CD14-positive monocyte (primary cell): Measurements from ENCODE around the gene SEMA3C. TPM values are rescaled to one million over a fixed set of nuclear protein-coding genes. Genes with fewer than 3 reads are reported as not detected.

Source experiments
- DNase-seq, 3 donors: peaks; one replicate each; pipeline ENCODE4 v3.0.0-alpha.2; 2011 to 2022
- H2AFZ ChIP-seq: 2 replicates; pipeline ENCODE4 v1.6.0; 2012; ENCODE audit warnings: mild to moderate bottlenecking, low read depth, low read length, inconsistent platforms; ENCODE audit not compliant: insufficient read depth, poor library complexity, severe bottlenecking
- H3K27ac ChIP-seq, 2 donors: 1 replicate in 1 of 2; 2 replicates in 1 of 2; pipeline ENCODE4 v1.5.1; 2012 to 2013; ENCODE audit warnings: low read length in 2 of 2, control low read depth in 1 of 2, inconsistent platforms in 1 of 2, low read depth in 1 of 2, mild to moderate bottlenecking in 1 of 2
- H3K27me3 ChIP-seq, 2 donors: one replicate each; pipeline versions ENCODE4 v1.6.0 to v1.6.1; 2011 to 2013; ENCODE audit warnings: low read length in 2 of 2; ENCODE audit not compliant: control insufficient read depth in 2 of 2, insufficient read depth in 2 of 2
- H3K36me3 ChIP-seq, 2 donors: replicated peaks in 1 of 2; 1 replicate in 1 of 2; 2 replicates in 1 of 2; pipeline versions ENCODE4 v1.5.1 to v1.6.1; 2012 to 2013; ENCODE audit warnings: low read length in 2 of 2, control low read depth in 1 of 2, inconsistent platforms in 1 of 2, mild to moderate bottlenecking in 1 of 2; ENCODE audit not compliant: insufficient read depth in 2 of 2, control insufficient read depth in 1 of 2
- H3K4me1 ChIP-seq, 2 donors: 1 replicate in 1 of 2; 2 replicates in 1 of 2; pipeline versions ENCODE4 v1.5.1 to v1.6.1; 2012 to 2013; ENCODE audit warnings: low read length in 2 of 2, control low read depth in 1 of 2, inconsistent platforms in 1 of 2, mild to moderate bottlenecking in 1 of 2, moderate library complexity in 1 of 2; ENCODE audit not compliant: insufficient read depth in 2 of 2, control insufficient read depth in 1 of 2
- H3K4me2 ChIP-seq: replicated peaks from 2 replicates; pipeline ENCODE3; 2012; ENCODE audit warnings: low read length, moderate library complexity, mild to moderate bottlenecking; ENCODE audit not compliant: poor library complexity, severe bottlenecking; ENCODE audit errors: extremely low read depth
- H3K4me3 ChIP-seq, 3 experiments: fragments of 200-600 bp in 1 of 3; sonication (generic) in 1 of 3; replicated peaks in 1 of 3; 1 replicate in 2 of 3; 2 replicates in 1 of 3; pipeline ENCODE4 v1.5.1; 2011 to 2013; ENCODE audit warnings: low read length in 3 of 3, mild to moderate bottlenecking in 3 of 3, control low read depth in 2 of 3, low read depth in 2 of 3, inconsistent platforms in 1 of 3, moderate library complexity in 1 of 3
- H3K79me2 ChIP-seq: 2 replicates; pipeline ENCODE4 v1.6.0; 2012; ENCODE audit warnings: mild to moderate bottlenecking, control low read depth, inconsistent platforms, low read length, moderate library complexity; ENCODE audit not compliant: insufficient read depth
- H3K9ac ChIP-seq: 2 replicates; pipeline ENCODE4 v1.6.0; 2017; ENCODE audit warnings: low read length, mild to moderate bottlenecking; ENCODE audit not compliant: insufficient read depth, poor library complexity, severe bottlenecking
- H3K9me3 ChIP-seq, 2 donors: replicated peaks in 1 of 2; 1 replicate in 1 of 2; 2 replicates in 1 of 2; pipeline versions ENCODE4 v1.5.1 to v1.6.1; 2012 to 2013; ENCODE audit warnings: low read length in 2 of 2, control low read depth in 1 of 2; ENCODE audit not compliant: control insufficient read depth in 1 of 2, insufficient read depth in 1 of 2
- H4K20me1 ChIP-seq: 2 replicates; pipeline ENCODE4 v1.6.0; 2012; ENCODE audit warnings: mild to moderate bottlenecking, low read length, control low read depth, moderate library complexity; ENCODE audit not compliant: insufficient read depth
- H3K27ac Mint-ChIP-seq, 7 donors: one replicate each; pipeline ENCODE4 v1.8.0; 2020; ENCODE audit warnings: mild to moderate bottlenecking in 7 of 7, mixed read lengths in 7 of 7, moderate library complexity in 6 of 7, inconsistent platforms in 2 of 7
- H3K27me3 Mint-ChIP-seq, 3 donors: one replicate each; pipeline ENCODE4 v1.8.0; 2021 to 2022; ENCODE audit warnings: low read depth in 3 of 3, mild to moderate bottlenecking in 3 of 3, mixed read lengths in 3 of 3, moderate library complexity in 3 of 3, inconsistent platforms in 1 of 3
- H3K36me3 Mint-ChIP-seq, 2 donors: one replicate each; pipeline ENCODE4 v1.8.0; 2020; ENCODE audit warnings: mixed read lengths in 2 of 2, inconsistent platforms in 1 of 2, mild to moderate bottlenecking in 1 of 2
- H3K4me1 Mint-ChIP-seq: one replicate; pipeline ENCODE4 v1.8.0; 2020; ENCODE audit warnings: mild to moderate bottlenecking, mixed read lengths
- H3K4me3 Mint-ChIP-seq, 2 donors: one replicate each; pipeline ENCODE4 v1.8.0; 2020; ENCODE audit warnings: mild to moderate bottlenecking in 2 of 2, mixed read lengths in 2 of 2, moderate library complexity in 1 of 2
- H3K9me3 Mint-ChIP-seq, 7 donors: one replicate each; pipeline ENCODE4 v1.8.0; 2020 to 2022; ENCODE audit warnings: mixed read lengths in 7 of 7, mild to moderate bottlenecking in 6 of 7, moderate library complexity in 6 of 7, inconsistent platforms in 2 of 7
- CTCF ChIP-seq: fragments of 200-600 bp; IDR thresholded peaks from one replicate; pipeline ENCODE4 v1.8.0; 2022; ENCODE audit warnings: antibody characterized with exemption, mild to moderate bottlenecking
- WGBS: methylation state at CpG from one replicate; pipeline ENCODE4 v1.1.5; 2013; ENCODE audit warnings: missing lambda C conversion rate; ENCODE audit not compliant: insufficient coverage; 5-methylcytosine and 5-hydroxymethylcytosine counted together
- intact Hi-C, 2 donors: fragments of 100-400 bp; cut with micrococcal nuclease; formaldehyde crosslinking; loops; one replicate each; pipeline versions ENCODE4 v1.15.0 to v1.15.1; 2023
- polyA plus RNA-seq, 3 donors: library from polyadenylated mRNA; depleted of rRNA in 1 of 3; unstranded in 2 of 3; stranded (reverse) in 1 of 3; fragments of 300-500 nt in 2 of 3; fragments of >200 nt in 1 of 3; fragmentation: Illumina TruSeq in 2 of 3; gene quantifications; 1 replicate in 2 of 3; 2 replicates in 1 of 3; pipeline ENCODE4 v1.2.3, GENCODE V29; 2012 to 2021

The SEMA3C gene
- polyA plus RNA-seq, 3 donors: 7.2 to 14.1 (median 13.7) TPM

GRCh38 chr7:80954191-80954590 is 35.3 kb upstream of the SEMA3C start:
- H3K27me3 Mint-ChIP-seq: no peaks in the 10 kb centered on the region
- no peak for DNase-seq
- H3K79me2 ChIP-seq: no peaks in the 10 kb centered on the region
- no peak overlapping the region for H3K27ac ChIP-seq
- H3K4me2 ChIP-seq: no peak overlapping the region
- no peak overlapping the region for H3K9ac ChIP-seq
- no peaks in the 10 kb centered on the region for H3K36me3 Mint-ChIP-seq
- H3K27ac Mint-ChIP-seq: no peak overlapping the region
- no peaks in the 10 kb centered on the region for H3K4me1 ChIP-seq
- no peaks in the 10 kb centered on the region for H3K27me3 ChIP-seq
- no peaks in the 10 kb centered on the region for H3K9me3 ChIP-seq
- TF ChIP-seq CTCF: no peak
- H3K36me3 ChIP-seq: no peaks in the 10 kb centered on the region
- no peaks in the 10 kb centered on the region for H4K20me1 ChIP-seq
- peaks cover 4% of the 10 kb centered on the region for H3K4me1 Mint-ChIP-seq
- no peak overlapping the region for H2AFZ ChIP-seq
- no CpG with 5 or more reads among the region's 1 CpG for WGBS
- H3K4me3 ChIP-seq: no peak overlapping the region
- H3K4me3 Mint-ChIP-seq: no peak overlapping the region
- peaks cover 0 to 10% (median 6%) of the 10 kb centered on the region in 7 donors for H3K9me3 Mint-ChIP-seq
- intact Hi-C loops: no loop called here

- H3K4me1 Mint-ChIP-seq: no peaks in the 10 kb centered on the region
- Histone ChIP-seq H3K4me3 (no peak overlapping the region), H3K27me3 (no peaks in the 10 kb centered on the region), H3K4me2 (no peak overlapping the region), H3K9ac (no peak overlapping the region), H3K27ac (no peak overlapping the region), H4K20me1 (no peaks in the 10 kb centered on the region), H3K9me3 (no peaks in the 10 kb centered on the region), H2AFZ (peak overlapping the region; percentile 59), H3K4me1 (no peaks in the 10 kb centered on the region), H3K36me3 (no peaks in the 10 kb centered on the region), H3K79me2 (no peaks in the 10 kb centered on the region)
- TF ChIP-seq CTCF: no peak
- WGBS: 17% methylated on average over 1 of the region's 2 CpGs
- no peak for DNase-seq
- peaks cover 0 to 2% (median 0%) of the 10 kb centered on the region in 3 donors for H3K27me3 Mint-ChIP-seq
- H3K4me3 Mint-ChIP-seq: no peak overlapping the region
- no peaks in the 10 kb centered on the region for H3K36me3 Mint-ChIP-seq
- intact Hi-C loops: no loop called here
- peaks cover 0 to 3% (median 2%) of the 10 kb centered on the region in 7 donors for H3K9me3 Mint-ChIP-seq
- no peak overlapping the region for H3K27ac Mint-ChIP-seq
Measured at GRCh38 chr7:80950550-80950967, 31.7 kb upstream of the SEMA3C start.
